Kidney epithelial cell (primary cell): ENCODE measurements around the gene BEX2. TPM values are rescaled to one million over a fixed set of nuclear protein-coding genes. Genes with fewer than 3 reads are reported as not detected.
A peak's percentile ranks its signal among the peaks of the same experiment; 100 is the strongest.

Experiments
- DNase-seq: peaks from one replicate; pipeline ENCODE4 v3.0.0-alpha.2; 2010; ENCODE audit warnings: low read depth
- H3K27me3 ChIP-seq: 2 replicates; pipeline ENCODE4 v1.6.0; 2011; ENCODE audit warnings: low read length; ENCODE audit not compliant: control insufficient read depth, insufficient read depth
- H3K36me3 ChIP-seq: 2 replicates; pipeline ENCODE4 v1.5.1; 2011; ENCODE audit warnings: low read length; ENCODE audit not compliant: control insufficient read depth, insufficient read depth
- H3K4me3 ChIP-seq: 2 replicates; pipeline ENCODE4 v1.5.1; 2011; ENCODE audit warnings: low read depth, mild to moderate bottlenecking, control low read depth, low read length
- CTCF ChIP-seq: IDR thresholded peaks from 2 replicates; pipeline ENCODE4 v1.5.1; 2011; ENCODE audit warnings: mild to moderate bottlenecking, moderate library complexity, low read length, control low read depth, inconsistent platforms; ENCODE audit not compliant: insufficient read depth, poor library complexity, severe bottlenecking
- total RNA-seq: library from RNA; depleted of rRNA; stranded (reverse); fragments of >200 nt; gene quantifications from 2 replicates; pipeline ENCODE4 v1.2.3, GENCODE V29; 2015

BEX2 gene
- total RNA-seq, 1 donor from 2014 or later = 81.3 TPM

GRCh38 chrX:103347682-103348397 lies 37.0 kb upstream of the BEX2 start:
- TF ChIP-seq CTCF = no peak
- DNase-seq = no peak
- H3K27me3 ChIP-seq = no peaks in the 10 kb centered on the region
- no peaks in the 10 kb centered on the region for H3K36me3 ChIP-seq
- no peak overlapping the region for H3K4me3 ChIP-seq

- H3K4me3 ChIP-seq = no peak overlapping the region
- no peak for TF ChIP-seq CTCF
- no peak for DNase-seq
- H3K27me3 ChIP-seq = no peaks in the 10 kb centered on the region
- H3K36me3 ChIP-seq = no peaks in the 10 kb centered on the region
These were observed 33.8 kb upstream of the BEX2 start for GRCh38 chrX:103344606-103345005.

- DNase-seq = no peak
- H3K27me3 ChIP-seq = no peaks in the 10 kb centered on the region
- no peaks in the 10 kb centered on the region for H3K36me3 ChIP-seq
- H3K4me3 ChIP-seq = no peak overlapping the region
- peak; percentile 56 for TF ChIP-seq CTCF
These were observed 32.3 kb upstream of the BEX2 start for GRCh38 chrX:103343105-103343504.

GRCh38 chrX:103338663-103339062 lies 27.9 kb upstream of the BEX2 start:
- no peak overlapping the region for H3K4me3 ChIP-seq
- no peak for TF ChIP-seq CTCF
- DNase-seq = no peak
- H3K36me3 ChIP-seq = no peaks in the 10 kb centered on the region
- H3K27me3 ChIP-seq = no peaks in the 10 kb centered on the region

GRCh38 chrX:103330681-103331288 lies 20.0 kb upstream of the BEX2 start:
- no peak for DNase-seq
- TF ChIP-seq CTCF = no peak
- peak overlapping the region; percentile 37 for H3K4me3 ChIP-seq
- H3K27me3 ChIP-seq = no peaks in the 10 kb centered on the region
- H3K36me3 ChIP-seq = no peaks in the 10 kb centered on the region
